SK-N-MC (cell line): ENCODE results near the gene CHPF2.

Experiments used
- DNase-seq: peaks from one replicate; pipeline ENCODE4 v3.0.0-alpha.2; 2011; ENCODE audit warnings: low read depth, low spot score
- H3K27ac ChIP-seq: fragments of 200-600 bp; sonication (generic); 2 replicates; pipeline ENCODE4 v1.5.1; 2016; ENCODE audit warnings: mixed run types
- H3K36me3 ChIP-seq: fragments of 200-600 bp; sonication (generic); 2 replicates; pipeline ENCODE4 v1.6.1; 2017; ENCODE audit warnings: antibody characterized with exemption, low read length, mixed read lengths; ENCODE audit not compliant: insufficient read depth
- H3K4me3 ChIP-seq: fragments of 200-600 bp; sonication (generic); 2 replicates; pipeline ENCODE4 v1.5.1; 2016
- H3K9ac ChIP-seq: fragments of 200-600 bp; sonication (generic); 2 replicates; pipeline ENCODE4 v1.8.0; 2017; ENCODE audit warnings: mixed run types, mixed read lengths; ENCODE audit not compliant: insufficient read length
- H3K9me3 ChIP-seq: fragments of 200-600 bp; sonication (generic); 2 replicates; pipeline ENCODE4 v1.6.1; 2017; ENCODE audit warnings: low read depth, mild to moderate bottlenecking, antibody characterized with exemption, low read length, moderate library complexity, mixed read lengths
- EZH2 ChIP-seq: fragments of 200-600 bp; sonication (generic); IDR thresholded peaks from one replicate; pipeline ENCODE4 v1.6.1; 2017; ENCODE audit warnings: antibody characterized with exemption
- FOXP2 ChIP-seq: optimal IDR thresholded peaks from 2 replicates; pipeline ENCODE3; 2011; ENCODE audit warnings: mild to moderate bottlenecking, moderate library complexity; ENCODE audit not compliant: insufficient read depth; ENCODE audit errors: extremely low read length, control extremely low read depth
- POLR2AphosphoS5 ChIP-seq: IDR thresholded peaks from 2 replicates; pipeline ENCODE4 v1.6.1; 2012; ENCODE audit warnings: mild to moderate bottlenecking, low read depth, low read length, borderline replicate concordance

Gene CHPF2

DNA sequence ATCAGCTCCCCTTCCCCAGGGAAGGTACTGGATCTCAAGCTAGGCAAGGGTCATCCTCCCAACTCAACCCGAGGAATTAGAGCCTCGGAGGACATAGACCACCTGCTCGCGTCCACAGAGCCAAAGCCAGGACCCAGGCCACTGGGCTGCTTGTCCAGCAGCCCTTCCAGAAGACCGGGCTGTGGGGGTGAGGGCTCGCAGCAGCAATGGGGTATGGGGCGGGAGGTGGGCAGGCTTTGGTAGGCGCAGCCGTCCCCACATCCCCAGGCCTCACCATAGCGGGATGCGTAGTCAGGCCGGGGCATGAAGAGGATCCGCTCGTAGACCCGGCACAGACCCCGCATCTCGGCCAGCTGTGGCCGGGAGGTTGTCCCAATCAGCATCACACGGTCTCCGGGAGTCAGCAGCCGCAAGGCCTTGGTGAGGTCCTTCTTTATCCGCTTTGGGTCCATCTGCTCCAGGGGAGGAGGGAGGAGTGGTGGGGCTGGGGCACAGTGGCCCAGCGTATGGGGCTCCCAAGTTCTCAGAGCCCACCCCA is 40.2 kb upstream of the CHPF2 start:
- Histone ChIP-seq H3K9me3 (no peaks in the 10 kb centered on the region), H3K27ac (no peak overlapping the region), H3K36me3 (no peaks in the 10 kb centered on the region), H3K9ac (no peak overlapping the region), H3K4me3 (no peak overlapping the region)
- no peak for DNase-seq
- TF ChIP-seq POLR2AphosphoS5 (no peak), FOXP2 (no peak), EZH2 (no peak)

DNA sequence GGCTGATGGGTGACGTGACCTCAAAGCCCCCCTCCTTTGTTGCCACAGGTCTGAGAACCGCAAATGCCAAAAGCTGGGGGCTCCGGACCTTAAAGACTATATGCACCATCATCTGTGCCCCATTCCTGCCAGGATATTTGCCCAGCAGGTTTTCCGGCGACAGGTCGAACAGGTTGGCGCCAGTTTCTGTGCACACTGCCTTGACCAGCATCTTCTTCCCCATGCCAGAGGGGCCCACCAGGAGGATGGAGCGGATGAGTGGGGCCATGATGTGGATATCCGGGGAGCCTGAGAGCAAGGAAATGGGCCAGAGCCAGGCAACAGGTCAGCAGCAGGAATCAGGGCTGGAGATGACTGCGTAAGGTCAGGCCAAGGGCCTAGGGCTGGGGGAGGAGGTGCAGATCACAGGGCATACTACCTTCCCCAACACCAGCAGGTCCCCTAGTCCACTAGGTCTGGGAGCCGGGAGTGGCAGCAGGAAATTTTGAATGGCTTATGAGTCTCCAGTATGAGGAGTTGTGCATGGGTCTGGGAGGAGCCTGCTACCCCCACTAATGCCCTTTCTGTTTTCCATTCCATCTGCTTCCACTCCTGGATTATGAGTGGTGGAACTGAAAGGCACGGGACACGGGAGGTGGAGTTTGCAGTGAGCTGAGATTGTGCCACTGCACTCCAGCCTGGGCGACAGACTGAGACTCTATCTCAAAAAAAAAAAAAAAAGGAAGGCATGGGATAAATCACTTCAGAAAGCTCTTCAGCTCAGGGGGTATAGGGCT is 38.9 kb upstream of the CHPF2 start:
- Histone ChIP-seq H3K9ac (no peak overlapping the region), H3K9me3 (no peaks in the 10 kb centered on the region), H3K36me3 (no peaks in the 10 kb centered on the region), H3K27ac (no peak overlapping the region), H3K4me3 (no peak overlapping the region)
- DNase-seq, result no peak
- TF ChIP-seq EZH2, result no peak
- TF ChIP-seq POLR2AphosphoS5, result no peak
- no peak for TF ChIP-seq FOXP2

DNA sequence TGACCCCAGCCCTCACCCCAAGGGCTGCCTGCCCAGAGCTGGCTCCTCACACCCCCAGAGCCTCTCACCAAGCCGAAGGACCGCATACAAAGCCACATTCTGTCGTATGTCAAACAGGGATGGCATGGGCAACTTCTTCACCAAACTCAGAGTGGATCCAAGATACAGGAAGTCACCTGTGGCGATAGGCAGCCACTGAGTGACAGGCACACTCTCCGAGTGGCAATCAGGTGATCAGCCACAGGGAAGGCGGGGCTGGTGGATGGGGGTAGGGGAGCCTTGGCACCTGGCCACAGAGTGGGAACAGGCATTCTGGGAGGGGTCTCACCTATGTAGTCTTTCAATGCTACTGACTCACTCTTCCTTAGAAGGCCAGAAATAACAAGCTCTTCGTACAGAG is 38.1 kb upstream of the CHPF2 start:
- H3K9ac ChIP-seq, result no peak overlapping the region
- H3K9me3 ChIP-seq, result no peaks in the 10 kb centered on the region
- no peak overlapping the region for H3K4me3 ChIP-seq
- no peak for DNase-seq
- no peak overlapping the region for H3K27ac ChIP-seq
- TF ChIP-seq FOXP2, result no peak
- no peak for TF ChIP-seq POLR2AphosphoS5
- no peak for TF ChIP-seq EZH2
- H3K36me3 ChIP-seq, result no peaks in the 10 kb centered on the region

DNA sequence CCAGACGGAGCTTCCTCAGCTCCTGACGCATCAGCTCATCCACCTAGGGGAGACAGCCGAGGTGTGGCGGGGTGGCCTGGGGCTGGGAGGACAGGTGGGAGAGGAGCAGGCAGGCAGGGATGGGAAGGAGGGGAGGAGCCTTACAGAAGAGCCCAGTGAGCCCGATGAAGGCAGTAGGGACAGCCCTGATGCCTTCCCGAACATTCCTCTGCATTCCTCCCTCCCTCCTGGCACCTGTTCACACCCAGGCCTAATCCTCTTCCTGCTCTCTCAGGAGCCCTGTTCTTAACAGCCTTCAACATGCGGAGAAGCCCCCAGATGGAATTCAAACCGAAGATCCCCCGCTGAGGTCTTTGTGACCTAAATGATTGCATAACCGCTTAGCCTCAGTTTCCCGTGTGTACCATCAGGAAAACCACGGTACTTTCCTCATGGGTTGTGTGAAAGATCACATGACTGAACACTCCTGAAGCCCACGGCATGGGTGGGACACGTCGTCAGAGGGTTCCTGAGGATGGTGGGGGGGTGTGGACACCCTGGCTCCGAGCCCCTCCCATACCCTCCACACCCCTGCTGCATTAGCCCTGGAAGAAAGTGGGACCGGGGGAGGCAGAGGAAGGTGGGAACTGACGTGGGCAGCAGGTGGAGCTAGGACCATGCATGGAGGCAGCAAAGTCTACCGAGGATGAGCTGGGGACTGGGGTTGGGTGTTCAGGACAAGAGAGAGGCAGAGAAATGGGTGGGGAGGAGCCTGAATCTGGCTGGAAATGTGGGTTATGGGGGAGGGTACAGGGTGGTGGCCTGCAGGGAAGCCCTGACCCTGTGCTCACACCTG is 36.5 kb upstream of the CHPF2 start:
- TF ChIP-seq FOXP2, result no peak
- no peak for TF ChIP-seq POLR2AphosphoS5
- no peak for TF ChIP-seq EZH2
- Histone ChIP-seq H3K36me3 (no peaks in the 10 kb centered on the region), H3K4me3 (no peak overlapping the region), H3K9ac (no peak overlapping the region), H3K27ac (no peak overlapping the region), H3K9me3 (no peaks in the 10 kb centered on the region)
- no peak for DNase-seq

DNA sequence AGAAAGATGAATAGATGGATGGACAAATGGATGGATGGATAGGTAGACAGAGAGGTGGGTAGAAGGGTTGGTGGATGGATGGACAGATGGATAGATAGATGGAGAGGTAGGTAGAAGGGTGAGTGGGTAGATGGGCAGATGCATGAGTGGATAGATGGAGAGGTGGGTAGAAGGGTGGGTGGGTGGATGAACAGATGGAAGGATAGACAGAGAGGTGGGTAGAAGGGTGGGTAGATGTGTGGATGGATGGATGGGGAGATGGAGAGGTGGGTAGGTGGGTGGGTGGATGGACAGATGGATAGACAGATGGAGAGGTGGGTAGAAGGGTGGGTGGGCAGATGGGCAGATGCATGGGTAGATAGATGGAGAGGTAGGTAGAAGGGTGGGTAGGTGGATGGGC is 34.4 kb upstream of the CHPF2 start:
- H3K27ac ChIP-seq, result no peak overlapping the region
- no peaks in the 10 kb centered on the region for H3K9me3 ChIP-seq
- H3K4me3 ChIP-seq, result no peak overlapping the region
- DNase-seq, result no peak
- H3K9ac ChIP-seq, result no peak overlapping the region
- H3K36me3 ChIP-seq, result no peaks in the 10 kb centered on the region
- TF ChIP-seq EZH2 (no peak), FOXP2 (no peak), POLR2AphosphoS5 (no peak)

DNA sequence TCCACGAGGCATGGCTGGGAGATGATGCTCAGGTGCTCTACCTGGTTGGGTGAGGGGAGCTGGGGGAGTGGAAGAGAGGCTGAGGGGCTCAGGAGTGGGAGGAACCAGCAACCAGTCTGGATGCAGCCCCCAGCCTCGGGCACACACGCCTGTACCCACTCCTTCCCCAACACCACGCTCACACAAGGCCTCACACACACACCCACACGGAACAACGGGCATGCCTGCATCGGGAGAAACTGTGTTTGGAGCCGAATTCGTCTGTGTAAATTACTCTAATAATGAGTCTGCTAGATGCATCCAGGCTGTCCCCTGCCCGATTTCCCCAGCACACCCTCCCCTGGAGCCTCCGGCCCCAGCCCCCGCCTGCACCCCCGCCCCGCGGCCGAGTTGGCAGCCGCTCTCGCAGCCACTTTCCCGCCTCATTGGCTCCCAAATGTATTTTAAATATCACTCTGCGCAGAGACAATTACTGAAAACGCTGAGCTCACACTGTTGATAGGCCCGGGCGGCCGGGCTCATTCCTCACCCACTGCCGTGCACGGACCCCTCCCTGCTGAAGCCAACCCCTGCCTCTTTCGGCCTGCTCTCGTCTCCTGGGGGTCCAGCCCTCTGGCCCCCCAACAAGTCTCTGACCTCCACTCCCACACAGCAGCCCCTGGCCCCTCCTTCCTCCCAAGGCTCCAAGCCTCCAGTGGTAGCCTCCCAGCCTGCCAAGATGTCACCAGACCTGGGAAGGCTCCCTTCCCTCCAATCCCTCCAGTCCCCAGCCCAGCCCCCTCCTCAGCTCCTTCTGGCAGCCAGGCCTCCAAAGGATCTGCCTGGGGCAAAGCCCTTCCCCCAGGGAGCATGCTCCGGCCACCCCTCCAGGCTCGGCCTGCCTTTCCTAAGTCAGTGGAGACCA is 33.1 kb upstream of the CHPF2 start:
- no peaks in the 10 kb centered on the region for H3K36me3 ChIP-seq
- H3K4me3 ChIP-seq, result peak overlapping the region; percentile 18; the same call in 1 of the 2 replicates
- no peak for TF ChIP-seq FOXP2
- no peak for TF ChIP-seq POLR2AphosphoS5
- no peak for TF ChIP-seq EZH2
- H3K27ac ChIP-seq, result no peak overlapping the region
- no peak overlapping the region for H3K9ac ChIP-seq
- no peaks in the 10 kb centered on the region for H3K9me3 ChIP-seq
- no peak for DNase-seq

DNA sequence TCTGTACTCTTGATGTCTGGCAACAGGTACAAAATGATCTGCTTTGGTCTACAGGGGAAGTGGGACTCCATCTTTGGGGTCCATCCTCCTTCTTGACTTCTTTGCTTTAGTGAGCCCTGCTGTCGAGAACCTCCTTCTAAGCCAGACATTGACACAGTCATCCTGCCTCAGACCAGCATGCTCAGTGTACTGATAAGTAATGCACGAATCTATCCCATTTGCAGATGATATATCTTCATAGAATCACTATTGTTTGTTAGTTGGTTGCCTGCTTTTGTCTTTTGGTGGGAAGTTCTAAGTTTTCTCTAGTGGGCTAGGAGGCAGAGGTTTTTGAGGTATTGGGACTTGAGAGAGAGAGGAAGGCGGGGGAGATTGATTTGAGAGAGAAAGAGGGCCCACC is 30.9 kb upstream of the CHPF2 start:
- Histone ChIP-seq H3K4me3 (no peak overlapping the region), H3K9ac (no peak overlapping the region), H3K36me3 (no peaks in the 10 kb centered on the region), H3K9me3 (no peaks in the 10 kb centered on the region), H3K27ac (no peak overlapping the region)
- TF ChIP-seq POLR2AphosphoS5 (no peak), EZH2 (no peak), FOXP2 (no peak)
- no peak for DNase-seq

DNA sequence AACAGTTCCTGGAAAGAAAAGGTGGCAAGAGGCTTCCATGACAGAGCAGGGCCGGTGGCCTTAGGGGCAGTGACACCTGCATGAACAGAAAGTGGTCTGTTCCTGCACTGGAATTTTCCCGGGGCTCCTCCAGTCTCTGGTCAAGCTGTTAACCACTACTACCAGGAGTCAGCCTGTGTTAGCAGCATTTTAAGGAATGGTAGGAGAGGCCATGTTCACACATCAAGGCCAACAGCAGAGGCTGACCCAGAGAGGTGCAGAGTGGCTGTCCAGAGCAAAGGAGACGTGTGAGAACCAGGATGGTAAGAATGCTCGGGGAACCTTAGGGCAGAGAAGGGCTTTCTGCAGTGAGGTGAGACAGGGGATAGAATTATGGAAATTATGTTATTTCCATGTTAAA is 30.5 kb upstream of the CHPF2 start:
- Histone ChIP-seq H3K9me3 (no peaks in the 10 kb centered on the region), H3K27ac (no peak overlapping the region), H3K4me3 (no peak overlapping the region), H3K9ac (no peak overlapping the region), H3K36me3 (no peaks in the 10 kb centered on the region)
- TF ChIP-seq EZH2 (no peak), FOXP2 (no peak), POLR2AphosphoS5 (no peak)
- DNase-seq, result no peak
